B cell (primary cell): ENCODE measurements around the gene SLC7A10. TPM values are rescaled to one million over a fixed set of nuclear protein-coding genes. Genes with fewer than 3 reads are reported as not detected.

ENCODE experiments used
- ATAC-seq: fragments of 200-7000 bp; cut with Tn5 transposase; one replicate; pipeline ENCODE4 v1.10.0; 2021; ENCODE audit warnings: low read depth, mild to moderate bottlenecking, moderate number of reproducible peaks, moderate library complexity
- CTCF ChIA-PET: fragments of 350-600 bp; sonication (Branson Sonifier 250); formaldehyde crosslinking; loops from one replicate; lab custom pipeline; 2021; ENCODE audit warnings: antibody characterized with exemption, inconsistent platforms; lab: Charles Lee
- POLR2A ChIA-PET: fragments of 350-600 bp; sonication (Branson Sonifier 250); formaldehyde crosslinking; loops from one replicate; lab custom pipeline; 2021; ENCODE audit warnings: antibody characterized with exemption; lab: Charles Lee
- DNase-seq: peaks from one replicate; pipeline ENCODE4 v3.0.0; 2013
- H2AFZ ChIP-seq: 2 replicates; pipeline ENCODE4 v1.6.1; 2012; ENCODE audit warnings: mild to moderate bottlenecking, low read depth, low read length; ENCODE audit not compliant: insufficient read depth, poor library complexity, severe bottlenecking
- H3K27ac ChIP-seq, 2 donors: 1 replicate in 1 of 2; 2 replicates in 1 of 2; pipeline ENCODE4 v1.5.1; 2012 to 2013; ENCODE audit warnings: low read length in 2 of 2, mild to moderate bottlenecking in 2 of 2, moderate library complexity in 1 of 2
- H3K27me3 ChIP-seq, 4 experiments: fragments of 200-600 bp in 1 of 4; sonication (generic) in 1 of 4; replicated peaks in 1 of 4; 1 replicate in 2 of 4; 2 replicates in 2 of 4; pipeline versions ENCODE4 v1.6.1 to v1.7.0; 2013 to 2016; ENCODE audit warnings: low read length in 3 of 4, mild to moderate bottlenecking in 2 of 4, mixed read lengths in 1 of 4, moderate library complexity in 1 of 4; ENCODE audit not compliant: insufficient read depth in 4 of 4, control insufficient read depth in 3 of 4; ENCODE audit errors: control extremely low read depth in 1 of 4
- H3K36me3 ChIP-seq, 2 experiments: replicated peaks in 1 of 2; 1 replicate in 1 of 2; 2 replicates in 1 of 2; pipeline versions ENCODE4 v1.6.1 to v1.7.1; 2013; ENCODE audit warnings: low read length in 1 of 2; ENCODE audit not compliant: insufficient read depth in 2 of 2, control insufficient read depth in 1 of 2; ENCODE audit errors: control extremely low read depth in 1 of 2, extremely low read depth in 1 of 2
- H3K4me1 ChIP-seq, 2 donors: fragments of 200-600 bp in 1 of 2; sonication (generic) in 1 of 2; 1 replicate in 1 of 2; 2 replicates in 1 of 2; pipeline versions ENCODE4 v1.5.1 to v1.6.1; 2013 to 2017; ENCODE audit warnings: low read length in 2 of 2; ENCODE audit not compliant: control insufficient read depth in 2 of 2, insufficient read depth in 2 of 2
- H3K4me2 ChIP-seq: replicated peaks from 2 replicates; pipeline ENCODE3; 2012; ENCODE audit warnings: mild to moderate bottlenecking, low read depth, low read length; ENCODE audit not compliant: poor library complexity, severe bottlenecking
- H3K4me3 ChIP-seq, 5 experiments: fragments of 200-600 bp in 1 of 5; sonication (generic) in 1 of 5; 1 replicate in 3 of 5; 2 replicates in 2 of 5; pipeline versions ENCODE4 v1.5.1 to v1.7.0; 2011 to 2016; ENCODE audit warnings: low read length in 4 of 5, mild to moderate bottlenecking in 4 of 5, low read depth in 2 of 5, control low read depth in 1 of 5, moderate library complexity in 1 of 5; ENCODE audit not compliant: insufficient read depth in 1 of 5; ENCODE audit errors: control extremely low read depth in 1 of 5, extremely low read depth in 1 of 5
- H3K79me2 ChIP-seq: fragments of 200-600 bp; sonication (generic); one replicate; pipeline ENCODE4 v1.6.0; 2016; ENCODE audit warnings: low read length; ENCODE audit not compliant: control insufficient read depth, insufficient read depth
- H3K9ac ChIP-seq: fragments of 200-600 bp; sonication (generic); 2 replicates; pipeline ENCODE4 v1.6.1; 2017; ENCODE audit warnings: mild to moderate bottlenecking, low read length, moderate library complexity
- H3K9me3 ChIP-seq, 3 donors: one replicate each; pipeline versions ENCODE4 v1.6.1 to v1.7.1; 2013; ENCODE audit warnings: low read length in 2 of 3; ENCODE audit not compliant: control insufficient read depth in 2 of 3, insufficient read depth in 1 of 3; ENCODE audit errors: control extremely low read depth in 1 of 3
- H4K20me1 ChIP-seq: 2 replicates; pipeline ENCODE4 v1.6.0; 2012; ENCODE audit warnings: mild to moderate bottlenecking, low read length; ENCODE audit not compliant: insufficient read depth, control insufficient read depth, poor library complexity, severe bottlenecking
- H3K27ac Mint-ChIP-seq: one replicate; pipeline ENCODE4 v1.8.0; 2021; ENCODE audit warnings: mixed read lengths
- H3K27me3 Mint-ChIP-seq: one replicate; pipeline ENCODE4 v1.8.0; 2021; ENCODE audit warnings: mixed read lengths
- H3K4me1 Mint-ChIP-seq: one replicate; pipeline ENCODE4 v1.8.0; 2021; ENCODE audit warnings: mixed read lengths
- H3K4me3 Mint-ChIP-seq: one replicate; pipeline ENCODE4 v1.8.0; 2021; ENCODE audit warnings: mixed read lengths
- H3K9me3 Mint-ChIP-seq: one replicate; pipeline ENCODE4 v1.8.0; 2022; ENCODE audit warnings: mixed read lengths; ENCODE audit not compliant: insufficient read depth
- EZH2 ChIP-seq: IDR thresholded peaks from 2 replicates; pipeline ENCODE4 v1.6.1; 2012; ENCODE audit warnings: borderline replicate concordance, low read depth, mild to moderate bottlenecking, moderate library complexity, low read length; ENCODE audit not compliant: insufficient read depth, poor library complexity, severe bottlenecking
- WGBS: methylation state at CpG from one replicate; pipeline ENCODE4 v1.1.5; 2013; ENCODE audit warnings: missing lambda C conversion rate; ENCODE audit not compliant: insufficient coverage; 5-methylcytosine and 5-hydroxymethylcytosine counted together
- intact Hi-C: fragments of 100-400 bp; cut with micrococcal nuclease; formaldehyde crosslinking; loops from one replicate; pipeline ENCODE4 v1.10.0; 2022
- polyA plus RNA-seq: library from polyadenylated mRNA; depleted of rRNA; stranded (reverse); fragments of >200 nt; gene quantifications from 2 replicates; pipeline ENCODE4 v1.2.3, GENCODE V29; 2012
- total RNA-seq, 2 donors: library from RNA; stranded (reverse); fragments of 120-200 nt in 1 of 2; gene quantifications; 1 replicate in 1 of 2; 2 replicates in 1 of 2; pipeline versions ENCODE4 v1.2.3 to v1.2.4, GENCODE V29; 2013 to 2022
- TF ChIP-seq, protein P1 (sequence below): fragments of 200-600 bp; IDR thresholded peaks from one replicate; pipeline ENCODE4 v1.8.0; 2022; ENCODE audit warnings: antibody characterized with exemption, mild to moderate bottlenecking

SLC7A10 gene
- total and polyA plus RNA-seq, 2 donors (not counting 1 experiment from before 2014, with no cell fraction given): not detected

DNA sequence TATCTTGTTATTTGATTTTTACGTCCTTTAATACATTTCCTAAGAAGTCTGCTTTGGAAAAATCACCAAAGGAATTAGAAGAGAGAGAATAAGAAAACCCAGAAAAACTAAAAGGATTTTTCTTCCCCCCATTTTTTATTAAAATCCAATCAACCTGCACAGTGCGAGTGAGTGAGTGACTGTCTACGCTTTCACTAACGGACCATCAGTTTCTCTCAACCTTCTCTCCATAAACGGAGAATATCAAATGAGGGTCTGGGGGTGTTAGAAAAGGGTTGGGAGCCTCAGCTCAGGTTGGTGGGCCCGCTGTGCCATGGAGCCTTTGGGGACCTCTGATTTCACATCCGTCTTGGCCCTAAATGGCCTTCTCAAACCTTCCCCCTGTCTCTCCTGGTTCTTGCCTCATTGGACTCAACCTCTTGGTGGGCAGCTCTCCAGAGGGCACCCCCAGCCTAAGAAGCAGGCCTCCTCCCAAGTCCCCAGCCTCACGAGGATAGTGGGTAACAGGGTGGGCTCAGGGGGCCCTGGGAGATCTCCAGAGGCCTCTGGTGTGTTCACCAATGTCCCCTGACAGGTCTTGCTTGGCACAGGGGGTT, 32.3 kb downstream of the SLC7A10 start:
- ATAC-seq: no peak
- Mint-ChIP-seq H3K27me3 (peaks cover 47% of the 10 kb centered on the region), H3K4me1 (no peaks in the 10 kb centered on the region), H3K4me3 (peak overlapping the region; percentile 57), H3K27ac (no peak overlapping the region), H3K9me3 (no peaks in the 10 kb centered on the region)
- DNase-seq: no peak
- Histone ChIP-seq H3K79me2 (no peaks in the 10 kb centered on the region), H3K4me1 (peaks cover 0 to 3% of the 10 kb centered on the region in 2 donors), H3K27me3 (peaks cover 0 to 29% (median 4%) of the 10 kb centered on the region in 4 experiments), H3K9me3 (no peaks in the 10 kb centered on the region), H3K36me3 (no peaks in the 10 kb centered on the region), H3K4me3 (no peak overlapping the region), H3K27ac (no peak overlapping the region), H4K20me1 (no peaks in the 10 kb centered on the region), H3K9ac (no peak overlapping the region), H3K4me2 (no peak overlapping the region), H2AFZ (no peak overlapping the region)
- intact Hi-C loops: no loop called here
- WGBS: 65% methylated on average over 2 of the region's 8 CpGs
- CTCF ChIA-PET: no interaction called here
- TF ChIP-seq, protein P1, sequence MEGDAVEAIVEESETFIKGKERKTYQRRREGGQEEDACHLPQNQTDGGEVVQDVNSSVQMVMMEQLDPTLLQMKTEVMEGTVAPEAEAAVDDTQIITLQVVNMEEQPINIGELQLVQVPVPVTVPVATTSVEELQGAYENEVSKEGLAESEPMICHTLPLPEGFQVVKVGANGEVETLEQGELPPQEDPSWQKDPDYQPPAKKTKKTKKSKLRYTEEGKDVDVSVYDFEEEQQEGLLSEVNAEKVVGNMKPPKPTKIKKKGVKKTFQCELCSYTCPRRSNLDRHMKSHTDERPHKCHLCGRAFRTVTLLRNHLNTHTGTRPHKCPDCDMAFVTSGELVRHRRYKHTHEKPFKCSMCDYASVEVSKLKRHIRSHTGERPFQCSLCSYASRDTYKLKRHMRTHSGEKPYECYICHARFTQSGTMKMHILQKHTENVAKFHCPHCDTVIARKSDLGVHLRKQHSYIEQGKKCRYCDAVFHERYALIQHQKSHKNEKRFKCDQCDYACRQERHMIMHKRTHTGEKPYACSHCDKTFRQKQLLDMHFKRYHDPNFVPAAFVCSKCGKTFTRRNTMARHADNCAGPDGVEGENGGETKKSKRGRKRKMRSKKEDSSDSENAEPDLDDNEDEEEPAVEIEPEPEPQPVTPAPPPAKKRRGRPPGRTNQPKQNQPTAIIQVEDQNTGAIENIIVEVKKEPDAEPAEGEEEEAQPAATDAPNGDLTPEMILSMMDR: no peak
- no peak for TF ChIP-seq EZH2
- POLR2A ChIA-PET: no interaction called here

DNA sequence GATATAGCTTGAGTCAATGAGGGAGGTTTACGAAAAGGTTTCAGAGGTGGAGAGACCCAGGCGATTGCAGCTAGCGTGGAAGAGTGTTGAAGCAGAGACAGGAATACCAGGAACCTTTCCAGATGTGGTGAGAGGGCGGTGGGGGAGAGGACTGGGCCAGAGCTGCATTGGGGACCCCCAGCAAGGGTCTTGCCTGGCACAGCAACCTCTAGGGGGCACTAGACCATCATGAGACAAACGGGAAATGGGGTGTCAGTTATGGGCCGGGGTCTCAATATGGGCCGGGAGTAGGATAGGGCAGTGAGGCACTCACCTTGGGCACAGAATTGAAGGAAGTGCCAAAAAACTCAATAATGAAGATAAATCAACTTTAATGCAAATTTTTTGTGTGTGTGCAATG, 33.6 kb downstream of the SLC7A10 start:
- H3K9ac ChIP-seq: no peak overlapping the region
- no peak for DNase-seq
- no peak overlapping the region for H3K27ac ChIP-seq
- peaks cover 3 to 4% of the 10 kb centered on the region in 2 donors for H3K4me1 ChIP-seq
- no peaks in the 10 kb centered on the region for H3K79me2 ChIP-seq
- Mint-ChIP-seq H3K9me3 (no peaks in the 10 kb centered on the region), H3K27me3 (peaks cover 48% of the 10 kb centered on the region), H3K4me3 (no peak overlapping the region), H3K4me1 (peaks cover under 1% of the 10 kb centered on the region), H3K27ac (no peak overlapping the region)
- H3K4me3 ChIP-seq: no peak overlapping the region
- H3K4me2 ChIP-seq: no peak overlapping the region
- ChIA-PET CTCF (interaction anchor here (1.2 kb wide), 1 partner anchor 215 kb away, joined by 3 read pairs; no protein-coding TSS in a partner anchor), POLR2A (no interaction called here)
- 96% methylated on average over 4 of the region's 7 CpGs for WGBS
- intact Hi-C loops: no loop called here
- no peaks in the 10 kb centered on the region for H3K36me3 ChIP-seq
- TF ChIP-seq, protein P1: no peak
- no peak for TF ChIP-seq EZH2
- no peak overlapping the region for H2AFZ ChIP-seq
- no peak for ATAC-seq
- no peaks in the 10 kb centered on the region for H4K20me1 ChIP-seq
- peaks cover 0 to 29% (median 4%) of the 10 kb centered on the region in 4 experiments for H3K27me3 ChIP-seq
- H3K9me3 ChIP-seq: no peaks in the 10 kb centered on the region
